Right ventricle myocardium inferior (tissue), 1 donor: ENCODE data around the gene OR13J1. TPM values are rescaled to one million over a fixed set of nuclear protein-coding genes. Genes with fewer than 3 reads are reported as not detected.

Source experiments
- ATAC-seq: fragments of 200-7000 bp; cut with Tn5 transposase; one replicate; pipeline ENCODE4 v1.9.1; 2020; ENCODE audit warnings: mild to moderate bottlenecking, moderate library complexity
- DNase-seq: peaks from one replicate; pipeline ENCODE4 v3.0.0; 2021; ENCODE audit errors: missing footprints
- intact Hi-C: fragments of 100-400 bp; cut with DNase I; formaldehyde crosslinking; loops from one replicate; pipeline ENCODE4 v1.11.0; 2022
- total RNA-seq: library from RNA; stranded (reverse); fragmentation: NEBNext Ultra II Directional; extraction: Animal tissue kit (Norgen Biotek cat#: 25700); gene quantifications from one replicate; pipeline ENCODE4 v1.2.1, GENCODE V29; 2021
- donor health status: DM: no; HTN: yes; CAD: no; lungs with severe emphysema.

The OR13J1 gene
- total RNA-seq, 1 donor from 2014 or later = not detected

DNA sequence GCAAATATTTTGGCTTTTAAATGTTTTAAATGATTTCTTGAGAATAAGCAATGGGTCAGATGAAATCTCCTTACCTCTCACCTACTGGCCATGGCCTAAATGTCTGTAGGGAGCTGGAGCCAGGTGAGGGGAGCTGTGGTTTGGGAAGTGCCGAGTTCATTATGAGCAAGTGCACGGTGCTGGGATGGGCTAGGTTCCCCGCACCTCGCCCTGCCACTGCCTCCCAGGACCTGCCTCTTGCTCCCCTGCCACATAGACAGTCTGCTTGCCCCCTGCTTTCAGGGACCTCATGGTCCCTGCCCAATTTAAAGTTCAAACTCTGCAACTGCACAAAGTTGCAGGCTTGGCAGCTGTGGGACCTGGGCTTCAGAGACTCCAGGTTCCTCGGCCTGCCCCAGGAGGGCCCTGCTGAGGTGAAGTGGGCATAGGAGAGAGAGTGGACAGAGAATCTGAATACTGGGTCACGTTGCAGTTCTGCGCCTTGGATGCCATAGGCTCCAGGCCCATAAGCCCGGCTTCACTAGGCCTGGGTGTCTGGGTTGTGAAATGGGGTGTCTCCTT, 5.4 kb downstream of the OR13J1 start:
- no peak for ATAC-seq
- intact Hi-C loops = no loop called here
- DNase-seq = no peak

- intact Hi-C loops = no loop called here
- DNase-seq (no peak), ATAC-seq (peak; percentile 29)
Observed at GRCh38 chr9:35863583-35863982, 6.6 kb downstream of the OR13J1 start.

- intact Hi-C loops = no loop called here
- DNase-seq (no peak), ATAC-seq (no peak)
Observed at GRCh38 chr9:35862328-35862727, 7.9 kb downstream of the OR13J1 start.

DNA sequence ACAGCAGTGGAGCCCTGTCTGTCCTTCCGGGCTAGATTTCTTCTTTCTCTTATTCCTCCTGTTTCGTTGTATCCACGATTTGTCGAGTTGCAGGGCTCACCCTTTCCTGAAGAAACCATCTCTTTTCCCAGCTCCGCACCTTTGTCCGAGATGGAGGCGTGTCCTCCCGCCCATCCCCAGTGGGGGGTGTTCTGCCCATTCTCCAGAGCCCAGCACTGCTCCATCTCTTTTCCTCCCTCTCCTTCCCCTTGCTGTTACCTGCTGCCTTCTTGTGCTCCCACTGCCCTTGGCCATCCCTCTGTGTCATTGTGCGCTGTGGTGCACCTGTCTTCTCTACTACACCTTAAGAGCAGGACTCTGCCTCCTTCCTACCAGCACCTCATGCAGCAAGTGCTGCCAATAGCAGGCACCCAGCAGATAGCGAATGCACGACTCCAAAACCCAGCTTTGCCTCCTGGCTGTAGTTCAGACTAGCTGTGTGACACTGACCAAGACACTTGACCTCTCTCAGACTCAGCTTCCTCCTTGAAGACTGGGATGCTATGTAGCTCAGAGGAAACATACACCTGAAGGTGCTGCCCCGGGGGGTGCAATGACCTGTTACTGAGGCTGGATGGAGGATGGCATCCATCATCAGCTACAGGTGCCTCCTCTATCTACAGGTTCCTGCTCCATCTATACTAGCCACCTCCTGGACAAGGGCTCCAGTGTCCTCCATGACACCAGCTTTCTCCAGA, 8.9 kb downstream of the OR13J1 start:
- DNase-seq = no peak
- intact Hi-C loops = no loop called here
- no peak for ATAC-seq

DNA sequence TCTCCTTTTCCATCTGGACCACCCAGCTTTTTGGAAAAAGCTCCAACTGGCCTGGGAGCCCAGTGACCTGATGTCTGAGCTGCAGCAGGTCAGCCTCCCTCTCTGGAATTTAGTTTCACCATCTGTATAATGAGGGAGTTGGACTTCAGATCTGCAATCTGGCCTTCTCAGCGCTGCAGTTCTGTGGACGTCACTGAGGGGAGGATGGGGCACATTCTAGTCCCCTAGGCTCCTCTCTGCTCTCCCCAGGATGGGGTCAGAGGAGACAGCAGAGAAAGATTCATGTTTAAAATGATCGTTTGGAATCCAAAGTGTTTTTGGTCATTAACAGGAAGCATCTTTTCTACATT, 10.2 kb downstream of the OR13J1 start:
- no peak for DNase-seq
- intact Hi-C loops = no loop called here
- ATAC-seq = no peak

- intact Hi-C loops = no loop called here
- no peak for DNase-seq
- ATAC-seq = no peak
Observed at GRCh38 chr9:35859310-35859989, 10.8 kb downstream of the OR13J1 start.

- DNase-seq = no peak
- no peak for ATAC-seq
- intact Hi-C loops = no loop called here
Observed at GRCh38 chr9:35858458-35858857, 11.7 kb downstream of the OR13J1 start.

DNA sequence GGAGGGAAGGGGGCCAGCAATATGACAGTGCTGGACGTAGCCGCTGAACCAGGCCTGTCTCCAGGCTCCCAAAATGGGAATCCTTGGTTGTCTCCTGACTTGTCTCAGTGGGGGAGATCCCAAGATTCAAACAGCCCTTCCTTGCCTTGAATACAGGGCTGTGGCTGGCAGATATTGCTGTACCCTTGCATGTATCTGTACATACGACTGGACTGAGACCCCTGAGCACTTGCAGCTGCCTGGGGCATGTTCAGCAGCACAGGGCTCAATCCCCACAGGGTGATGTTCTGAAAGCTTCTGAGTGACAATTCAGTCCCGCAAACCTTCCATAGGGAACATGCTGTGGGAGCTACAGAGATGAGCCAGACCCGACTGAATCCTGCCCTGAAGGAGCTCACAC, 13.3 kb downstream of the OR13J1 start:
- intact Hi-C loops = no loop called here
- DNase-seq = no peak
- ATAC-seq = no peak

- DNase-seq (no peak), ATAC-seq (no peak)
- intact Hi-C loops = no loop called here
Observed at GRCh38 chr9:35856206-35856605, 14.0 kb downstream of the OR13J1 start.

GRCh38 chr9:35854091-35854762, 16.0 kb downstream of the OR13J1 start:
- intact Hi-C loops = no loop called here
- no peak for DNase-seq
- no peak for ATAC-seq

GRCh38 chr9:35852876-35853865, 17.0 kb downstream of the OR13J1 start:
- ATAC-seq (no peak), DNase-seq (no peak)

GRCh38 chr9:35852267-35852815, 17.9 kb downstream of the OR13J1 start:
- ATAC-seq (no peak), DNase-seq (no peak)
- intact Hi-C loops = no loop called here

More at GRCh38 chr9:35852876-35853865, 17.0 kb downstream of the OR13J1 start:
- intact Hi-C loops = no loop called here

GRCh38 chr9:35847792-35848572, 22.2 kb downstream of the OR13J1 start:
- ATAC-seq = peak; percentile 63
- intact Hi-C loops = no loop called here
- DNase-seq = no peak

- intact Hi-C loops = no loop called here
- DNase-seq (no peak), ATAC-seq (no peak)
Observed at GRCh38 chr9:35845824-35846771, 24.1 kb downstream of the OR13J1 start.

DNA sequence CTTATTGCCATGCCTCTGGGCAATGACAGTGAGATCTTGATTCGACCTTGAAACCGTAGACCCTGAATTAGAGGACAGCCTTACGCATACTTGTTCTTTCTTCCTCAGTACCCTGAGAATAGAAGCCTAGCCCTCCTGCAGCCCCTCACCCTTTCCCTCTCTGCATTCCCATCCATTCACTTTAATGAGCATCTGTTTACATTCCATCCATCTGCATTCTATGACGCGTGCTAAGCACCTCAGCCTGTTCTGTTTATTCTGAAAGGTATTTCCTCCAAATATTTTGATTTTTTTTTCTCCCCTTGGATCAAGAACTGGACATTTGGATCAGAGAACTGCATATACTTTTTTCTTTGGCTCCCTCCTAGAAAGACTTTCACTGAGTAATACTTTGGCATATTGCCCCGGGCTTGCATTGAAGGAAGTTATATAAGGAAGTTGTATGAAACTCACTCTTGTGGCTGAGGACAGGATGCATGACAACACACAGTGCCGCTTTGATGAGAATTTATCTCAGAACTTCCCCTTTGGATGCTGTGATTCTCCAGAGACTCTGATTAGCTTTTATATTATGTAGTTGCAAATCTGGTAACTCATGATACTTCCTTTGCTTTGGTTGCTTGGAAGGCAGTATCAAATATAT, 25.5 kb downstream of the OR13J1 start:
- intact Hi-C loops = no loop called here
- ATAC-seq = peak; percentile 74
- no peak for DNase-seq

DNA sequence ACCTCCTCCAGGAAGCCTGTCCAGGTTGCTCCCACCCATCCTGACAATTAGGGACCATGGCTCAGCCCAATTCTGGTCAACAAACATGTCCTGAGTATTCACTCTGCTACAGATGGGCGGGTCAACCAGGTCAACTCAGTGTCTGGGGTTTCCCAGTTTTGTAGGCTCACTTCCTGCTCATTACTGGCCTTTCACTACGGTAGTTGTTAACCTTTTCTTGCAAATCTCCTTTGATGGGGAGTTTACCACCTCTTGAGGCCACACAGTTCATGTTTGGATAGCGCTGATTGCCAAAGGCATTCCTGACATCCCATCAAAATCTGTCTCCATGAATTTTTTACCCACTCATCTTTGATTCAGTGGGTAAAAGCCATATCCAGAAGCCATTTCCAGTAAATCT, 27.4 kb downstream of the OR13J1 start:
- ATAC-seq (no peak), DNase-seq (no peak)
- intact Hi-C loops = no loop called here
